HepG2 (cell line): Measurements from ENCODE around the gene SNX2. TPM values are rescaled to one million over a fixed set of nuclear protein-coding genes. Genes with fewer than 3 reads are reported as not detected.
A peak's percentile ranks its signal among the peaks of the same experiment; 100 is the strongest.

ENCODE experiments used
- ADNP ChIP-seq: sonication (generic); formaldehyde crosslinking; IDR thresholded peaks from 2 replicates; pipeline ENCODE4 v1.4.0; 2020; ENCODE audit warnings: missing genetic modification reagents
- ELK4 ChIP-seq: sonication (generic); formaldehyde crosslinking; IDR thresholded peaks from 2 replicates; pipeline ENCODE4 v1.9.0; 2021; ENCODE audit warnings: missing genetic modification reagents, borderline replicate concordance
- GLI4 ChIP-seq: sonication (generic); formaldehyde crosslinking; IDR thresholded peaks from 2 replicates; pipeline ENCODE4 v1.5.1; 2020; ENCODE audit warnings: missing genetic modification reagents, mild to moderate bottlenecking, moderate library complexity, borderline replicate concordance
- KDM2A ChIP-seq: sonication (generic); formaldehyde crosslinking; IDR thresholded peaks from 2 replicates; pipeline ENCODE4 v1.4.0; 2020; ENCODE audit warnings: low read depth, missing genetic modification reagents, borderline replicate concordance
- LRRFIP1 ChIP-seq: sonication (generic); formaldehyde crosslinking; conservative IDR thresholded peaks from 2 replicates; pipeline ENCODE4 v1.4.0; 2020; ENCODE audit warnings: missing genetic modification reagents
- NCOA1 ChIP-seq: sonication (generic); formaldehyde crosslinking; IDR thresholded peaks from 2 replicates; pipeline ENCODE4 v1.9.0; 2021; ENCODE audit warnings: missing genetic modification reagents
- NCOR1 ChIP-seq: fragments of 200-600 bp; sonication (generic); IDR thresholded peaks from 2 replicates; pipeline ENCODE4 v1.7.0; 2017; ENCODE audit warnings: antibody characterized with exemption, low read length, borderline replicate concordance
- NR3C1 ChIP-seq: sonication (generic); formaldehyde crosslinking; IDR thresholded peaks from 2 replicates; pipeline ENCODE4 v1.4.0; 2020; ENCODE audit warnings: missing genetic modification reagents
- ZBTB10 ChIP-seq: sonication (generic); formaldehyde crosslinking; IDR thresholded peaks from 2 replicates; pipeline ENCODE4 v1.4.0; 2020; ENCODE audit warnings: missing genetic modification reagents, borderline replicate concordance
- ZBTB3 ChIP-seq: sonication (generic); formaldehyde crosslinking; IDR thresholded peaks from 2 replicates; pipeline ENCODE4 v1.4.0; 2020; ENCODE audit warnings: low read depth, mild to moderate bottlenecking, moderate library complexity, missing genetic modification reagents, borderline replicate concordance
- ZKSCAN1 ChIP-seq: fragments of 150-350 bp; IDR thresholded peaks from 2 replicates; pipeline ENCODE4 v1.6.1; 2014; ENCODE audit warnings: low read length
- ZNF253 ChIP-seq: sonication (generic); formaldehyde crosslinking; IDR thresholded peaks from 2 replicates; pipeline ENCODE4 v1.8.0; 2022; ENCODE audit warnings: mild to moderate bottlenecking, missing genetic modification reagents, borderline replicate concordance
- ZNF296 ChIP-seq: sonication (generic); formaldehyde crosslinking; conservative IDR thresholded peaks from 2 replicates; pipeline ENCODE4 v1.5.0; 2020; ENCODE audit warnings: mild to moderate bottlenecking, missing genetic modification reagents
- ZNF513 ChIP-seq: sonication (generic); formaldehyde crosslinking; conservative IDR thresholded peaks from 2 replicates; pipeline ENCODE4 v1.5.0; 2020; ENCODE audit warnings: missing genetic modification reagents
- ZNF563 ChIP-seq: sonication (generic); formaldehyde crosslinking; IDR thresholded peaks from 2 replicates; pipeline ENCODE4 v1.8.0; 2022; ENCODE audit warnings: mild to moderate bottlenecking, moderate library complexity, missing genetic modification reagents
- ZNF678 ChIP-seq: sonication (generic); formaldehyde crosslinking; IDR thresholded peaks from 2 replicates; pipeline ENCODE4 v1.4.0; 2020; ENCODE audit warnings: mild to moderate bottlenecking, missing genetic modification reagents
- ZNF816 ChIP-seq: sonication (generic); formaldehyde crosslinking; IDR thresholded peaks from 2 replicates; pipeline ENCODE4 v1.8.0; 2022; ENCODE audit warnings: missing genetic modification reagents, mild to moderate bottlenecking, borderline replicate concordance
- ZSCAN12 ChIP-seq: sonication (generic); formaldehyde crosslinking; IDR thresholded peaks from 2 replicates; pipeline ENCODE4 v1.9.0; 2021; ENCODE audit warnings: mild to moderate bottlenecking, missing genetic modification reagents
- ZUFSP ChIP-seq: sonication (generic); formaldehyde crosslinking; IDR thresholded peaks from 2 replicates; pipeline ENCODE4 v1.9.0; 2021; ENCODE audit warnings: missing genetic modification reagents, mild to moderate bottlenecking, borderline replicate concordance
- ZZZ3 ChIP-seq: sonication (generic); formaldehyde crosslinking; IDR thresholded peaks from 2 replicates; pipeline ENCODE4 v1.4.0; 2020; ENCODE audit warnings: missing genetic modification reagents, mild to moderate bottlenecking, borderline replicate concordance
- polyA plus RNA-seq, 8 experiments: library from polyadenylated mRNA; depleted of rRNA in 3 of 8; stranded (reverse) in 7 of 8; unstranded in 1 of 8; fragments of >200 nt; fragmentation: Illumina TruSeq in 4 of 8; extraction: Trizol in 4 of 8; gene quantifications; 2 replicates each; pipeline versions ENCODE4 v1.2.1 to v1.2.3, GENCODE V29; 2011 to 2016; ENCODE audit warnings: low read depth in 4 of 8, missing spikeins in 1 of 8, mixed read lengths in 1 of 8; ENCODE audit not compliant: insufficient read depth in 1 of 8
- total RNA-seq, 5 experiments: library from RNA; depleted of rRNA; stranded (reverse); fragments of >200 nt; fragmentation: Illumina TruSeq; extraction: Trizol; gene quantifications; 2 replicates each; pipeline ENCODE4 v1.2.3, GENCODE V29; 2016; ENCODE audit warnings: low read depth in 1 of 5

Gene SNX2
- total and polyA plus RNA-seq, 2 of the 13 experiments (the other 11 are each of a cell fraction or from before 2014, with no cell fraction given): 26.4 to 78.8 TPM

- TF ChIP-seq ZNF513 (no peak), ELK4 (no peak), KDM2A (CRISPR knock-in tag) (peak; percentile 93), ZBTB10 (CRISPR knock-in tag) (peak; percentile 40; the same call in 1 of the 2 replicates), ZBTB3 (CRISPR knock-in tag) (no peak), ZNF678 (no peak), NR3C1 (CRISPR knock-in tag) (no peak), ADNP (CRISPR knock-in tag) (no peak), ZNF816 (CRISPR knock-in tag) (no peak), ZUFSP (no peak), ZKSCAN1 (no peak), ZSCAN12 (CRISPR knock-in tag) (no peak), ZNF253 (CRISPR knock-in tag) (no peak), LRRFIP1 (CRISPR knock-in tag) (no peak), NCOA1 (CRISPR knock-in tag) (0 out of 2 replicates have a peak, but pooled peaks have one; percentile 69), ZNF296 (CRISPR knock-in tag) (no peak), NCOR1 (no peak), ZZZ3 (no peak), GLI4 (CRISPR knock-in tag) (no peak), ZNF563 (CRISPR knock-in tag) (peak; percentile 59; the same call in 1 of the 2 replicates)
These were observed at the start of gene SNX2 (continued) for GRCh38 chr5:122774861-122775549.
